ENCODE data around the gene TTYH1.
"Not testable (repeated sequence)": the region's sequence is repeated elsewhere in the genome, so short reads cannot be mapped to it uniquely, and the experiment has no call there.

The TTYH1 gene

GRCh38 chr19:54415208-54415900, at the start of gene TTYH1:
Gene TTYH1, plus strand, starts transcription at chr19:54415464. Its CDS starts 89 bp downstream, at chr19:54415553.
- no peak for DNase-seq

GRCh38 chr19:54365798-54366197, 49.5 kb upstream of the TTYH1 start:
- not testable (repeated sequence) for DNase-seq

- DNase-seq, result no peak
These were observed 48.5 kb upstream of the TTYH1 start for GRCh38 chr19:54366811-54367210.

- no peak for DNase-seq
These were observed 46.1 kb upstream of the TTYH1 start for GRCh38 chr19:54369082-54369687.

GRCh38 chr19:54369688-54370433, 45.4 kb upstream of the TTYH1 start:
- DNase-seq, result not testable (repeated sequence)

- peak; percentile 52 for DNase-seq
These were observed 44.8 kb upstream of the TTYH1 start for GRCh38 chr19:54370434-54370796.

- not testable (repeated sequence) for DNase-seq
These were observed 43.8 kb upstream of the TTYH1 start for GRCh38 chr19:54371453-54371852.

GRCh38 chr19:54373781-54374631, 41.3 kb upstream of the TTYH1 start:
- no peak for DNase-seq

- DNase-seq, result peak; percentile 54
These were observed 39.9 kb upstream of the TTYH1 start for GRCh38 chr19:54375181-54375938.

- no peak for DNase-seq
These were observed 38.5 kb upstream of the TTYH1 start for GRCh38 chr19:54376610-54377285.

GRCh38 chr19:54379187-54379678, 36.0 kb upstream of the TTYH1 start:
- no peak for DNase-seq

GRCh38 chr19:54380897-54381296, 34.4 kb upstream of the TTYH1 start:
- no peak for DNase-seq

- not testable (repeated sequence) for DNase-seq
These were observed 33.2 kb upstream of the TTYH1 start for GRCh38 chr19:54382041-54382440.

GRCh38 chr19:54383330-54383729, 31.9 kb upstream of the TTYH1 start:
- no peak for DNase-seq

- DNase-seq, result peak; percentile 81
These were observed 27.1 kb upstream of the TTYH1 start for GRCh38 chr19:54387991-54388801.

- DNase-seq, result no peak
These were observed 26.5 kb upstream of the TTYH1 start for GRCh38 chr19:54388802-54389139.

- DNase-seq, result no peak
These were observed 25.7 kb upstream of the TTYH1 start for GRCh38 chr19:54389553-54389952.

GRCh38 chr19:54390942-54391577, 24.2 kb upstream of the TTYH1 start:
- DNase-seq, result peak; percentile 29

GRCh38 chr19:54391589-54392061, 23.6 kb upstream of the TTYH1 start:
- no peak for DNase-seq

- no peak for DNase-seq
These were observed 23.2 kb upstream of the TTYH1 start for GRCh38 chr19:54392105-54392504.

Data from KG1 (cell line).